ENCODE data around the gene SLC12A4. TPM values are rescaled to one million over a fixed set of nuclear protein-coding genes. Genes with fewer than 3 reads are reported as not detected.
A peak's percentile ranks its signal among the peaks of the same experiment; 100 is the strongest.

Gene SLC12A4
- total and polyA plus RNA-seq, 2 of the 13 experiments (the other 11 are each of a cell fraction or from before 2014, with no cell fraction given): 65.1 to 84.3 TPM

DNA sequence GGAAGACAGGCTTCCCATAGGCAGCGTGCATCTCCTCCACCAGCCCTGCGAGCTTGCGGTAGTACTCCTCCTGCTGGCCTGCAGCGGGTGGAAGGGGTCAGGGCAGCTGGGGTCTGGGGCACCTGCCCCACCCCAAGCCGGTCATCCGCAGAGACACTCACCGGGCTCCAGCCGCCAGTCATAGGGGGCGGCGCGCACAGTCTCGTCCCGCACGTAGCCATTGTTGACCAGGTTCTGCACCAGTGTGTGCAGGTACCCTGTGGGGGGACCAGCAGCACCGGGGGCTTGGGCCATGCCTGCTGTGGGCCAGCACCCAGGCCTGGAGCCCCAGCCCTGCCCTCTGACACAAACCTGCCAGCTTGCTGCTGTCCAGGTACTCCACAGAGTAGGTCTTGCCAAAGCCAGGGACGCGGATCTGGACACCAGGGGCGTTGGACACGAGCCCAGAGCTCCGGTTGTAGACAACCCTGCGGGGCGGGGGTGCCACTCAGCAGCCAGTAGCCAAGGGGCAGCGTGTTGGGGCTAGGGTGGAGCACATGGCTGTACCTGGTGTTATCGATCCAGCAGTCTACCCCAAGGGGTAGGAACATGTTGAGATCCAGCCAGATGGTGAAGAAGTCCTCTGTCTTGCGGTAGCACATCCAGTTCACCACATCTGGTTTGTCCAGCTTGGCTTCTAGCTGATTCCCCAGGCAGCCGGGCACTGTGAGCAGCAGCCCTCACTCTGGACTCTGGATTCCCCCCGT is 25.8 kb downstream of the SLC12A4 start (continued):
- peak; percentile 94 for TF ChIP-seq ZBTB38 (CRISPR knock-in tag; IDR thresholded peaks at IDR 0.05)
- no peak; the same call in 1 of the 2 replicates for TF ChIP-seq ARNTL (CRISPR knock-in tag; IDR thresholded peaks at IDR 0.05)
- TF ChIP-seq RBM39 (IDR thresholded peaks at IDR 0.05; ENCODE audit: low read depth, low read length, poor library complexity, severe bottlenecking): peak; percentile 29
- TF ChIP-seq, protein P1, sequence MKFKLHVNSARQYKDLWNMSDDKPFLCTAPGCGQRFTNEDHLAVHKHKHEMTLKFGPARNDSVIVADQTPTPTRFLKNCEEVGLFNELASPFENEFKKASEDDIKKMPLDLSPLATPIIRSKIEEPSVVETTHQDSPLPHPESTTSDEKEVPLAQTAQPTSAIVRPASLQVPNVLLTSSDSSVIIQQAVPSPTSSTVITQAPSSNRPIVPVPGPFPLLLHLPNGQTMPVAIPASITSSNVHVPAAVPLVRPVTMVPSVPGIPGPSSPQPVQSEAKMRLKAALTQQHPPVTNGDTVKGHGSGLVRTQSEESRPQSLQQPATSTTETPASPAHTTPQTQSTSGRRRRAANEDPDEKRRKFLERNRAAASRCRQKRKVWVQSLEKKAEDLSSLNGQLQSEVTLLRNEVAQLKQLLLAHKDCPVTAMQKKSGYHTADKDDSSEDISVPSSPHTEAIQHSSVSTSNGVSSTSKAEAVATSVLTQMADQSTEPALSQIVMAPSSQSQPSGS (CRISPR knock-in tag; IDR thresholded peaks at IDR 0.05): no peak
- 0 out of 2 replicates have a peak, but pooled peaks have one; percentile 13 for TF ChIP-seq KDM1A (CRISPR knock-in tag; IDR thresholded peaks at IDR 0.05)
- TF ChIP-seq, protein P2, sequence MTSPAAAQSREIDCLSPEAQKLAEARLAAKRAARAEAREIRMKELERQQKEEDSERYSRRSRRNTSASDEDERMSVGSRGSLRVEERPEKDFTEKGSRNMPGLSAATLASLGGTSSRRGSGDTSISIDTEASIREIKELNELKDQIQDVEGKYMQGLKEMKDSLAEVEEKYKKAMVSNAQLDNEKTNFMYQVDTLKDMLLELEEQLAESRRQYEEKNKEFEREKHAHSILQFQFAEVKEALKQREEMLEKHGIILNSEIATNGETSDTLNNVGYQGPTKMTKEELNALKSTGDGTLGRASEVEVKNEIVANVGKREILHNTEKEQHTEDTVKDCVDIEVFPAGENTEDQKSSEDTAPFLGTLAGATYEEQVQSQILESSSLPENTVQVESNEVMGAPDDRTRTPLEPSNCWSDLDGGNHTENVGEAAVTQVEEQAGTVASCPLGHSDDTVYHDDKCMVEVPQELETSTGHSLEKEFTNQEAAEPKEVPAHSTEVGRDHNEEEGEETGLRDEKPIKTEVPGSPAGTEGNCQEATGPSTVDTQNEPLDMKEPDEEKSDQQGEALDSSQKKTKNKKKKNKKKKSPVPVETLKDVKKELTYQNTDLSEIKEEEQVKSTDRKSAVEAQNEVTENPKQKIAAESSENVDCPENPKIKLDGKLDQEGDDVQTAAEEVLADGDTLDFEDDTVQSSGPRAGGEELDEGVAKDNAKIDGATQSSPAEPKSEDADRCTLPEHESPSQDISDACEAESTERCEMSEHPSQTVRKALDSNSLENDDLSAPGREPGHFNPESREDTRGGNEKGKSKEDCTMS (CRISPR knock-in tag; conservative IDR thresholded peaks at IDR 0.05): no peak
- TF ChIP-seq, protein P3, sequence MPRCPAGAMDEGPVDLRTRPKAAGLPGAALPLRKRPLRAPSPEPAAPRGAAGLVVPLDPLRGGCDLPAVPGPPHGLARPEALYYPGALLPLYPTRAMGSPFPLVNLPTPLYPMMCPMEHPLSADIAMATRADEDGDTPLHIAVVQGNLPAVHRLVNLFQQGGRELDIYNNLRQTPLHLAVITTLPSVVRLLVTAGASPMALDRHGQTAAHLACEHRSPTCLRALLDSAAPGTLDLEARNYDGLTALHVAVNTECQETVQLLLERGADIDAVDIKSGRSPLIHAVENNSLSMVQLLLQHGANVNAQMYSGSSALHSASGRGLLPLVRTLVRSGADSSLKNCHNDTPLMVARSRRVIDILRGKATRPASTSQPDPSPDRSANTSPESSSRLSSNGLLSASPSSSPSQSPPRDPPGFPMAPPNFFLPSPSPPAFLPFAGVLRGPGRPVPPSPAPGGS (CRISPR knock-in tag; IDR thresholded peaks at IDR 0.05): peak; percentile 81
- TF ChIP-seq MAFG (CRISPR knock-in tag; IDR thresholded peaks at IDR 0.05): no peak
- TF ChIP-seq, protein P4, sequence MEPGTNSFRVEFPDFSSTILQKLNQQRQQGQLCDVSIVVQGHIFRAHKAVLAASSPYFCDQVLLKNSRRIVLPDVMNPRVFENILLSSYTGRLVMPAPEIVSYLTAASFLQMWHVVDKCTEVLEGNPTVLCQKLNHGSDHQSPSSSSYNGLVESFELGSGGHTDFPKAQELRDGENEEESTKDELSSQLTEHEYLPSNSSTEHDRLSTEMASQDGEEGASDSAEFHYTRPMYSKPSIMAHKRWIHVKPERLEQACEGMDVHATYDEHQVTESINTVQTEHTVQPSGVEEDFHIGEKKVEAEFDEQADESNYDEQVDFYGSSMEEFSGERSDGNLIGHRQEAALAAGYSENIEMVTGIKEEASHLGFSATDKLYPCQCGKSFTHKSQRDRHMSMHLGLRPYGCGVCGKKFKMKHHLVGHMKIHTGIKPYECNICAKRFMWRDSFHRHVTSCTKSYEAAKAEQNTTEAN (CRISPR knock-in tag; conservative IDR thresholded peaks at IDR 0.05): 0 out of 2 replicates have a peak, but pooled peaks have one; percentile 43
- no peak for TF ChIP-seq TBL1XR1 (IDR thresholded peaks at IDR 0.05; ENCODE audit: borderline replicate concordance, low read length, partially characterized antibody)
- TF ChIP-seq MAF1 (CRISPR knock-in tag; IDR thresholded peaks at IDR 0.05; ENCODE audit: borderline replicate concordance): no peak
- TF ChIP-seq FOXC1 (CRISPR knock-in tag; IDR thresholded peaks at IDR 0.05; ENCODE audit: borderline replicate concordance): no peak; the same call in 1 of the 2 replicates
- TF ChIP-seq, protein P5, sequence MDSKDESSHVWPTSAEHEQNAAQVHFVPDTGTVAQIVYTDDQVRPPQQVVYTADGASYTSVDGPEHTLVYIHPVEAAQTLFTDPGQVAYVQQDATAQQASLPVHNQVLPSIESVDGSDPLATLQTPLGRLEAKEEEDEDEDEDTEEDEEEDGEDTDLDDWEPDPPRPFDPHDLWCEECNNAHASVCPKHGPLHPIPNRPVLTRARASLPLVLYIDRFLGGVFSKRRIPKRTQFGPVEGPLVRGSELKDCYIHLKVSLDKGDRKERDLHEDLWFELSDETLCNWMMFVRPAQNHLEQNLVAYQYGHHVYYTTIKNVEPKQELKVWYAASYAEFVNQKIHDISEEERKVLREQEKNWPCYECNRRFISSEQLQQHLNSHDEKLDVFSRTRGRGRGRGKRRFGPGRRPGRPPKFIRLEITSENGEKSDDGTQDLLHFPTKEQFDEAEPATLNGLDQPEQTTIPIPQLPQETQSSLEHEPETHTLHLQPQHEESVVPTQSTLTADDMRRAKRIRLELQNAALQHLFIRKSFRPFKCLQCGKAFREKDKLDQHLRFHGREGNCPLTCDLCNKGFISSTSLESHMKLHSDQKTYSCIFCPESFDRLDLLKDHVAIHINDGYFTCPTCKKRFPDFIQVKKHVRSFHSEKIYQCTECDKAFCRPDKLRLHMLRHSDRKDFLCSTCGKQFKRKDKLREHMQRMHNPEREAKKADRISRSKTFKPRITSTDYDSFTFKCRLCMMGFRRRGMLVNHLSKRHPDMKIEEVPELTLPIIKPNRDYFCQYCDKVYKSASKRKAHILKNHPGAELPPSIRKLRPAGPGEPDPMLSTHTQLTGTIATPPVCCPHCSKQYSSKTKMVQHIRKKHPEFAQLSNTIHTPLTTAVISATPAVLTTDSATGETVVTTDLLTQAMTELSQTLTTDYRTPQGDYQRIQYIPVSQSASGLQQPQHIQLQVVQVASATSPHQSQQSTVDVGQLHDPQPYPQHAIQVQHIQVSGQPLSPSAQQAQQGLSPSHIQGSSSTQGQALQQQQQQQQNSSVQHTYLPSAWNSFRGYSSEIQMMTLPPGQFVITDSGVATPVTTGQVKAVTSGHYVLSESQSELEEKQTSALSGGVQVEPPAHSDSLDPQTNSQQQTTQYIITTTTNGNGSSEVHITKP (CRISPR knock-in tag; IDR thresholded peaks at IDR 0.05; ENCODE audit: low read depth): 0 out of 2 replicates have a peak, but pooled peaks have one; percentile 21
- TF ChIP-seq ZNF75D (CRISPR knock-in tag; IDR thresholded peaks at IDR 0.05; ENCODE audit: borderline replicate concordance): no peak
